Ishikawa (cell line): Measurements from ENCODE around the gene SNRNP25.

ENCODE experiments used
- EGR1 ChIP-seq: IDR thresholded peaks from 2 replicates; pipeline ENCODE4 v1.6.1; 2012
- EP300 ChIP-seq: IDR thresholded peaks from 2 replicates; pipeline ENCODE4 v1.6.1; 2012; ENCODE audit warnings: borderline replicate concordance
- RAD21 ChIP-seq: IDR thresholded peaks from 2 replicates; pipeline ENCODE4 v1.6.1; 2012; ENCODE audit warnings: low read depth
- TAF1 ChIP-seq: IDR thresholded peaks from 2 replicates; pipeline ENCODE4 v1.6.1; 2012; ENCODE audit warnings: low read depth, mild to moderate bottlenecking
- TCF12 ChIP-seq: IDR thresholded peaks from 2 replicates; pipeline ENCODE4 v1.6.1; 2012; ENCODE audit warnings: low read depth
- TEAD4 ChIP-seq: IDR thresholded peaks from 2 replicates; pipeline ENCODE4 v1.6.1; 2012
- YY1 ChIP-seq: IDR thresholded peaks from 2 replicates; pipeline ENCODE4 v1.6.1; 2012; ENCODE audit warnings: low read depth
- ZBTB7A ChIP-seq: IDR thresholded peaks from 2 replicates; pipeline ENCODE4 v1.6.1; 2012; ENCODE audit warnings: low read depth
- TF ChIP-seq, protein P1 (sequence below): IDR thresholded peaks from 2 replicates; pipeline ENCODE4 v1.6.1; 2012

DNA sequence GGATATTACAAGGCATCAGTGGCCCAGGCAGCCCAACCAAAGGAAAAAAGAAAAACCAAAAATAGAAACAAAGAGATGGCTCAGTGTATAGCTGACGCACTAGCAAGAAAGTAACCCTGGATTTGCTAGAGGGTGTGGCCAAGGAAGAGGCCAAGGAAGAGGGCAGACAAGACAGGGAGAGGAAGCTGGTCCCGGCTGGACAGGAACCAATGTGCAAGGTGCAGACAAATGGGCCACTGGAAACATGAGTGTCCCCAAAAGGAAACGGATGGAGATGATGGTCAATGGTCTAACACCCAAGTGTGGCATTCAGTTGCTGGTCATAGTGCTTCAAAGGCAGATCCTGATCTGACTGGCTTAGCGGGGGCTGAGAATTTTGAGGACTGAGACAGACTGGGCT is 10.9 kb upstream of the SNRNP25 start:
- TF ChIP-seq, protein P1, sequence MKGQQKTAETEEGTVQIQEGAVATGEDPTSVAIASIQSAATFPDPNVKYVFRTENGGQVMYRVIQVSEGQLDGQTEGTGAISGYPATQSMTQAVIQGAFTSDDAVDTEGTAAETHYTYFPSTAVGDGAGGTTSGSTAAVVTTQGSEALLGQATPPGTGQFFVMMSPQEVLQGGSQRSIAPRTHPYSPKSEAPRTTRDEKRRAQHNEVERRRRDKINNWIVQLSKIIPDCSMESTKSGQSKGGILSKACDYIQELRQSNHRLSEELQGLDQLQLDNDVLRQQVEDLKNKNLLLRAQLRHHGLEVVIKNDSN: no peak
- no peak for TF ChIP-seq TAF1
- TF ChIP-seq EGR1: no peak
- no peak for TF ChIP-seq RAD21
- no peak for TF ChIP-seq TEAD4
- TF ChIP-seq TCF12: no peak
- TF ChIP-seq EP300: no peak
- TF ChIP-seq YY1: no peak
- TF ChIP-seq ZBTB7A: no peak
